Uterus (tissue), 2 donors: ENCODE measurements around the gene MYH14.

Experiments used
- CTCF ChIP-seq, 4 experiments: fragments of 200-600 bp in 2 of 4; fragments of 450-650 bp in 2 of 4; sonication (generic) in 2 of 4; IDR thresholded peaks; one replicate each; pipeline ENCODE4 v1.5.1; 2016 to 2019; ENCODE audit warnings: antibody characterized with exemption in 4 of 4, mild to moderate bottlenecking in 2 of 4, moderate library complexity in 1 of 4
- POLR2A ChIP-seq, 2 donors: fragments of 450-650 bp; IDR thresholded peaks; one replicate each; pipeline ENCODE4 v1.6.1; 2016; ENCODE audit warnings: antibody characterized with exemption in 2 of 2, mild to moderate bottlenecking in 1 of 2, moderate library complexity in 1 of 2

- TF ChIP-seq CTCF (IDR thresholded peaks at IDR 0.05): no peak
- no peak for TF ChIP-seq POLR2A (IDR thresholded peaks at IDR 0.05)
Measured at GRCh38 chr19:50172726-50173125, 30.7 kb upstream of the MYH14 start.
